MM.1S (cell line): ENCODE data around the gene ASPDH.

Experiments
- CTCF ChIP-seq: fragments of 300-600 bp; sonication (generic); IDR thresholded peaks from 2 replicates; pipeline ENCODE4 v1.5.1; 2016; ENCODE audit warnings: antibody characterized with exemption, low read length, mixed read lengths
- EZH2 ChIP-seq: fragments of 300-600 bp; sonication (generic); optimal IDR thresholded peaks from 2 replicates; pipeline ENCODE3; 2017; ENCODE audit warnings: low read depth, mild to moderate bottlenecking, antibody characterized with exemption, low read length, mixed read lengths
- EZH2phosphoT487 ChIP-seq: fragments of 300-600 bp; sonication (generic); IDR thresholded peaks from 2 replicates; pipeline ENCODE4 v1.6.1; 2018; ENCODE audit warnings: antibody characterized with exemption, low read length

GRCh38 chr19:50482271-50482855 lies 31.4 kb downstream of the ASPDH start:
- TF ChIP-seq CTCF (no peak), EZH2phosphoT487 (no peak), EZH2 (no peak)
